GM12872 (cell line): ENCODE data around the gene KDM5B.

Experiments
- CTCF ChIP-seq: IDR thresholded peaks from 3 replicates; pipeline ENCODE4 v1.5.1; 2011; ENCODE audit warnings: low read depth, mild to moderate bottlenecking, low read length, moderate library complexity; ENCODE audit not compliant: insufficient read depth

The KDM5B gene

GRCh38 chr1:202802998-202803932, 5.0 kb downstream of the KDM5B start:
- no peak for TF ChIP-seq CTCF

- no peak for TF ChIP-seq CTCF
Measured at GRCh38 chr1:202802034-202802433, 6.2 kb downstream of the KDM5B start.

- no peak for TF ChIP-seq CTCF
Measured at GRCh38 chr1:202801175-202801574, 7.0 kb downstream of the KDM5B start.

GRCh38 chr1:202800742-202801141, 7.5 kb downstream of the KDM5B start:
- no peak for TF ChIP-seq CTCF

- no peak for TF ChIP-seq CTCF
Measured at GRCh38 chr1:202798792-202799331, 9.4 kb downstream of the KDM5B start.

GRCh38 chr1:202798260-202798659, 10.0 kb downstream of the KDM5B start:
- TF ChIP-seq CTCF = no peak

- TF ChIP-seq CTCF = no peak
Measured at GRCh38 chr1:202796670-202797069, 11.6 kb downstream of the KDM5B start.
